Natural killer cell (primary cell): ENCODE measurements around the gene GRAMD2B. TPM values are rescaled to one million over a fixed set of nuclear protein-coding genes. Genes with fewer than 3 reads are reported as not detected.

Experiments used
- ATAC-seq, 3 donors: fragments of 150-1000 bp in 2 of 3; fragments of 200-7000 bp in 1 of 3; cut with Tn5 transposase; 1 replicate in 1 of 3; 2 replicates in 2 of 3; pipeline ENCODE4 v1.10.0; 2021; ENCODE audit warnings: mild to moderate bottlenecking in 2 of 3, moderate library complexity in 2 of 3
- DNase-seq, 2 donors: peaks; one replicate each; pipeline versions ENCODE4 v3.0.0 to v3.0.0-alpha.2; 2013 to 2021; ENCODE audit warnings: mixed read lengths in 1 of 2
- H3K27ac ChIP-seq: one replicate; pipeline ENCODE4 v1.5.1; 2013; ENCODE audit warnings: mild to moderate bottlenecking, low read length
- H3K27me3 ChIP-seq: one replicate; pipeline ENCODE4 v1.6.1; 2013; ENCODE audit warnings: low read length; ENCODE audit not compliant: control insufficient read depth, insufficient read depth
- H3K36me3 ChIP-seq: one replicate; pipeline ENCODE4 v1.6.1; 2013; ENCODE audit warnings: low read length; ENCODE audit not compliant: control insufficient read depth, insufficient read depth
- H3K4me1 ChIP-seq: one replicate; pipeline ENCODE4 v1.6.1; 2013; ENCODE audit warnings: low read length; ENCODE audit not compliant: control insufficient read depth, insufficient read depth
- H3K4me3 ChIP-seq: one replicate; pipeline ENCODE4 v1.5.1; 2013; ENCODE audit warnings: low read length
- H3K9me3 ChIP-seq: one replicate; pipeline ENCODE4 v1.6.1; 2013; ENCODE audit warnings: low read length; ENCODE audit not compliant: control insufficient read depth, insufficient read depth
- H3K27ac Mint-ChIP-seq, 2 donors: one replicate each; pipeline ENCODE4 v1.8.0; 2022; ENCODE audit warnings: mild to moderate bottlenecking in 2 of 2, mixed read lengths in 2 of 2, moderate library complexity in 1 of 2
- H3K27me3 Mint-ChIP-seq, 2 donors: one replicate each; pipeline ENCODE4 v1.8.0; 2022; ENCODE audit warnings: low read depth in 2 of 2, mixed read lengths in 2 of 2
- H3K36me3 Mint-ChIP-seq: one replicate; pipeline ENCODE4 v1.8.0; 2022; ENCODE audit warnings: mixed read lengths
- H3K4me1 Mint-ChIP-seq, 2 donors: one replicate each; pipeline ENCODE4 v1.8.0; 2022; ENCODE audit warnings: mixed read lengths in 2 of 2
- H3K4me3 Mint-ChIP-seq: one replicate; pipeline ENCODE4 v1.8.0; 2022; ENCODE audit warnings: mild to moderate bottlenecking, moderate library complexity, mixed read lengths
- H3K9me3 Mint-ChIP-seq, 2 donors: one replicate each; pipeline ENCODE4 v1.8.0; 2022; ENCODE audit warnings: mixed read lengths in 2 of 2
- CTCF ChIP-seq: fragments of 200-600 bp; IDR thresholded peaks from one replicate; pipeline ENCODE4 v1.8.0; 2022; ENCODE audit warnings: antibody characterized with exemption
- WGBS: methylation state at CpG from one replicate; pipeline ENCODE4 v1.1.7; 2013; ENCODE audit warnings: missing lambda C conversion rate; ENCODE audit not compliant: insufficient coverage; 5-methylcytosine and 5-hydroxymethylcytosine counted together
- intact Hi-C: fragments of 100-400 bp; cut with micrococcal nuclease; formaldehyde crosslinking; loops from one replicate; pipeline ENCODE4 v1.14.2; 2022
- total RNA-seq, 4 donors: library from RNA; stranded (reverse); fragments of 120-200 nt in 1 of 4; gene quantifications; one replicate each; pipeline versions ENCODE4 v1.2.3 to v1.2.4, GENCODE V29; 2013 to 2022

GRAMD2B gene
- total RNA-seq, 3 donors from 2014 or later (not counting 1 experiment from before 2014, with no cell fraction given) = 9.2 to 15.4 (median 10.0) TPM

DNA sequence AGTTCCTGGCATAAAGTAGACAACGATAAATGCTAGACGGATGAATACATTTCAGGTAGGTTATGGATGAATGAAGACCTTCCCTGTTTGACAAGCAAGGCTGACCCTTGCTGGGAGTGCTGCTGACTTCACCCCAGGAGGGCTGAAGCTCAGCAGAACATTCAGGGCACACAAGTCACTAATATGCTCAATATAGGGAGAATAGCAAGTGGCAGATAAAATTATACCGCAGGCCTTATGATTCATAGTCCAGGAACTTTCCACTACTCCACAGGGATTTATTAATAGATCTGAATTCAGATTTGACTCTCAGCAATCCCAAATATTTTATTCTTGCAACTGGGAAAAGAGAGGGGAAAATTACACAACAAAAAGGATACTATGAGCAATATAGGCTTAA lies 38.2 kb upstream of the GRAMD2B start:
- H3K27ac ChIP-seq = no peak overlapping the region
- H3K36me3 Mint-ChIP-seq = no peaks in the 10 kb centered on the region
- H3K36me3 ChIP-seq = no peaks in the 10 kb centered on the region
- intact Hi-C loops = no loop called here
- 84% methylated on average over 2 of the region's 3 CpGs for whole genome bisulfite sequencing
- H3K4me3 Mint-ChIP-seq = no peak overlapping the region
- no peaks in the 10 kb centered on the region for H3K4me1 Mint-ChIP-seq
- H3K27me3 ChIP-seq = peaks cover 2% of the 10 kb centered on the region
- no peak for TF ChIP-seq CTCF
- DNase-seq (no peak), ATAC-seq (no peak)
- no peaks in the 10 kb centered on the region for H3K27me3 Mint-ChIP-seq
- no peak overlapping the region for H3K27ac Mint-ChIP-seq
- no peak overlapping the region for H3K4me3 ChIP-seq
- H3K9me3 Mint-ChIP-seq = peaks cover 0 to 2% of the 10 kb centered on the region in 2 donors
- no peaks in the 10 kb centered on the region for H3K9me3 ChIP-seq
- H3K4me1 ChIP-seq = no peaks in the 10 kb centered on the region

- no peak for ATAC-seq
- no peak for DNase-seq
- 96% methylated on average over 4 of the region's 6 CpGs for WGBS
- H3K4me3 Mint-ChIP-seq = no peak overlapping the region
- intact Hi-C loops = no loop called here
- Histone ChIP-seq H3K4me1 (no peaks in the 10 kb centered on the region), H3K27me3 (peaks cover 2% of the 10 kb centered on the region), H3K4me3 (no peak overlapping the region), H3K36me3 (no peaks in the 10 kb centered on the region), H3K27ac (no peak overlapping the region), H3K9me3 (no peaks in the 10 kb centered on the region)
- H3K4me1 Mint-ChIP-seq = no peaks in the 10 kb centered on the region
- no peaks in the 10 kb centered on the region for H3K27me3 Mint-ChIP-seq
- no peak for TF ChIP-seq CTCF
- H3K27ac Mint-ChIP-seq = no peak overlapping the region
- H3K9me3 Mint-ChIP-seq = peaks cover 0 to 2% of the 10 kb centered on the region in 2 donors
- H3K36me3 Mint-ChIP-seq = no peaks in the 10 kb centered on the region
Measured at GRCh38 chr5:126385524-126386502, 37.4 kb upstream of the GRAMD2B start.

DNA sequence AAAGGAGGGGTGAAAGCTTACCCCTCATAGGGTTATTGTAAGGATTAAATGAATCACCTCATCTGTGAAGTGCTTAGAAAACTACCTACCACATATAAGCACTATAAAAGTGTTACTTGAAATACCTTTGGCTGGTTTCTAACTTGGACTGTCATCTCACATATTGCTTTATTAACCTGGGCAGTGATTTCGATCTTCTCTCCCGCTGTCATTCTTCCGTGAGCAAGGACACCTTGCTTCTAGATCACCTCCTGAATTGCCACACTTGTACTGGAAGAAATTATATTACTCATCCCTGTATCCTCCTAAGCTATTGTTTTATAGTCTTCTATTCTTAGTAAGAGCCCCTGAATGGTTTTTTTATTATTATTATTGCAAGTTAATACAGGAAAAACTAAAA lies 34.0 kb upstream of the GRAMD2B start:
- TF ChIP-seq CTCF = no peak
- Mint-ChIP-seq H3K27me3 (no peaks in the 10 kb centered on the region), H3K27ac (no peak overlapping the region), H3K4me3 (no peak overlapping the region), H3K4me1 (no peaks in the 10 kb centered on the region), H3K9me3 (no peaks in the 10 kb centered on the region), H3K36me3 (no peaks in the 10 kb centered on the region)
- intact Hi-C loops = no loop called here
- Histone ChIP-seq H3K27me3 (peaks cover 2% of the 10 kb centered on the region), H3K4me3 (no peak overlapping the region), H3K4me1 (no peaks in the 10 kb centered on the region), H3K36me3 (no peaks in the 10 kb centered on the region), H3K9me3 (no peaks in the 10 kb centered on the region), H3K27ac (no peak overlapping the region)
- 98% methylated on average over 3 of the region's 3 CpGs for WGBS
- no peak for ATAC-seq
- DNase-seq = no peak
